Astrocyte (in vitro differentiated cells and primary cell): ENCODE measurements around the gene PALLD. TPM values are rescaled to one million over a fixed set of nuclear protein-coding genes. Genes with fewer than 3 reads are reported as not detected.
A peak's percentile ranks its signal among the peaks of the same experiment; 100 is the strongest.

Source experiments
- DNase-seq: peaks from one replicate; pipeline ENCODE4 v3.0.0-alpha.2; 2010; ENCODE audit warnings: low read depth
- FAIRE-seq: peaks from 2 replicates; lab custom pipeline; 2011; peaks lifted over from hg19 to GRCh38; lab: Jason Lieb, UNC
- H2AFZ ChIP-seq: 2 replicates; pipeline ENCODE4 v1.6.0; 2012; ENCODE audit warnings: low read depth, low read length, inconsistent platforms
- H3K27ac ChIP-seq: 2 replicates; pipeline ENCODE4 v1.5.1; 2011; ENCODE audit warnings: low read depth, low read length, inconsistent platforms
- H3K27me3 ChIP-seq: 2 replicates; pipeline ENCODE4 v1.6.0; 2011; ENCODE audit warnings: low read length, inconsistent platforms; ENCODE audit not compliant: insufficient read depth
- H3K36me3 ChIP-seq: 2 replicates; pipeline ENCODE4 v1.5.1; 2011; ENCODE audit warnings: low read length, inconsistent platforms; ENCODE audit not compliant: insufficient read depth
- H3K4me1 ChIP-seq: 2 replicates; pipeline ENCODE4 v1.5.1; 2011; ENCODE audit warnings: low read length, inconsistent platforms; ENCODE audit not compliant: insufficient read depth
- H3K4me2 ChIP-seq: 2 replicates; pipeline ENCODE4 v1.6.0; 2012; ENCODE audit warnings: low read length, inconsistent platforms
- H3K4me3 ChIP-seq: 2 replicates; pipeline ENCODE4 v1.5.1; 2011; ENCODE audit warnings: low read depth, mild to moderate bottlenecking, low read length, inconsistent platforms; ENCODE audit not compliant: insufficient read depth
- H3K79me2 ChIP-seq: 2 replicates; pipeline ENCODE4 v1.6.0; 2012; ENCODE audit warnings: mild to moderate bottlenecking, low read length, inconsistent platforms; ENCODE audit not compliant: insufficient read depth
- H3K9ac ChIP-seq: 2 replicates; pipeline ENCODE4 v1.6.0; 2012; ENCODE audit warnings: mild to moderate bottlenecking, low read length, inconsistent platforms
- H3K9me3 ChIP-seq: 2 replicates; pipeline ENCODE4 v1.5.1; 2012; ENCODE audit warnings: low read depth, mild to moderate bottlenecking, low read length, inconsistent platforms; ENCODE audit not compliant: insufficient read depth
- H4K20me1 ChIP-seq: 2 replicates; pipeline ENCODE4 v1.6.0; 2012; ENCODE audit warnings: low read length, inconsistent platforms; ENCODE audit not compliant: insufficient read depth
- H3K27ac Mint-ChIP-seq: one replicate; pipeline ENCODE4 v1.8.0; 2021; ENCODE audit warnings: mild to moderate bottlenecking, mixed read lengths; ENCODE audit not compliant: unreplicated experiment
- H3K27me3 Mint-ChIP-seq: one replicate; pipeline ENCODE4 v1.8.0; 2021; ENCODE audit warnings: low read depth, mixed read lengths; ENCODE audit not compliant: unreplicated experiment
- H3K36me3 Mint-ChIP-seq: one replicate; pipeline ENCODE4 v1.8.0; 2021; ENCODE audit warnings: low read depth, mixed read lengths; ENCODE audit not compliant: unreplicated experiment
- H3K4me1 Mint-ChIP-seq: one replicate; pipeline ENCODE4 v1.8.0; 2021; ENCODE audit warnings: low read depth, mixed read lengths; ENCODE audit not compliant: unreplicated experiment
- H3K4me3 Mint-ChIP-seq: one replicate; pipeline ENCODE4 v1.8.0; 2021; ENCODE audit warnings: mild to moderate bottlenecking, moderate library complexity, mixed read lengths; ENCODE audit not compliant: unreplicated experiment
- H3K9me3 Mint-ChIP-seq: one replicate; pipeline ENCODE4 v1.8.0; 2021; ENCODE audit warnings: mild to moderate bottlenecking, mixed read lengths; ENCODE audit not compliant: unreplicated experiment
- CTCF ChIP-seq: IDR thresholded peaks from 2 replicates; pipeline ENCODE4 v1.5.1; 2011; ENCODE audit warnings: low read depth, mild to moderate bottlenecking, inconsistent platforms, low read length, moderate library complexity; ENCODE audit not compliant: insufficient read depth
- EZH2 ChIP-seq: IDR thresholded peaks from 2 replicates; pipeline ENCODE4 v1.6.1; 2012; ENCODE audit warnings: mild to moderate bottlenecking, low read length, inconsistent platforms; ENCODE audit not compliant: insufficient read depth
- total RNA-seq: library from RNA; stranded (reverse); gene quantifications from 2 replicates; pipeline ENCODE4 v1.2.1, GENCODE V29; 2021

Gene PALLD
- total RNA-seq, 1 donor from 2014 or later: 498 TPM

- TF ChIP-seq CTCF (no peak), EZH2 (no peak)
- DNase-seq: no peak
- H3K36me3 Mint-ChIP-seq: peaks cover 3% of the 10 kb centered on the region
- Histone ChIP-seq H3K27me3 (no peaks in the 10 kb centered on the region), H3K4me3 (no peak overlapping the region), H3K4me2 (no peak overlapping the region), H3K36me3 (no peaks in the 10 kb centered on the region), H3K27ac (no peak overlapping the region), H3K9me3 (no peaks in the 10 kb centered on the region), H4K20me1 (peaks cover 16% of the 10 kb centered on the region), H2AFZ (no peak overlapping the region), H3K79me2 (peaks cover 92% of the 10 kb centered on the region), H3K9ac (no peak overlapping the region), H3K4me1 (peaks cover 27% of the 10 kb centered on the region)
- peak overlapping the region; percentile 73 for H3K27ac Mint-ChIP-seq
- FAIRE-seq: no peak
- no peaks in the 10 kb centered on the region for H3K9me3 Mint-ChIP-seq
- peak overlapping the region; percentile 28 for H3K4me3 Mint-ChIP-seq
- H3K4me1 Mint-ChIP-seq: peaks cover 76% of the 10 kb centered on the region
- no peaks in the 10 kb centered on the region for H3K27me3 Mint-ChIP-seq
These were observed 158.0 kb downstream of the PALLD start for GRCh38 chr4:168654848-168655174.

GRCh38 chr4:168655182-168655581 lies 158.3 kb downstream of the PALLD start:
- Histone ChIP-seq H3K27ac (no peak overlapping the region), H3K36me3 (no peaks in the 10 kb centered on the region), H3K27me3 (no peaks in the 10 kb centered on the region), H3K4me3 (no peak overlapping the region), H3K4me1 (peaks cover 27% of the 10 kb centered on the region), H3K9ac (no peak overlapping the region), H3K4me2 (no peak overlapping the region), H4K20me1 (peaks cover 16% of the 10 kb centered on the region), H3K79me2 (peaks cover 92% of the 10 kb centered on the region), H3K9me3 (no peaks in the 10 kb centered on the region), H2AFZ (no peak overlapping the region)
- H3K27ac Mint-ChIP-seq: peak overlapping the region; percentile 73
- no peak overlapping the region for H3K4me3 Mint-ChIP-seq
- H3K4me1 Mint-ChIP-seq: peaks cover 75% of the 10 kb centered on the region
- no peaks in the 10 kb centered on the region for H3K9me3 Mint-ChIP-seq
- H3K36me3 Mint-ChIP-seq: peaks cover 3% of the 10 kb centered on the region
- no peak for DNase-seq
- FAIRE-seq: no peak
- H3K27me3 Mint-ChIP-seq: no peaks in the 10 kb centered on the region
- no peak for TF ChIP-seq CTCF
- TF ChIP-seq EZH2: no peak

DNA sequence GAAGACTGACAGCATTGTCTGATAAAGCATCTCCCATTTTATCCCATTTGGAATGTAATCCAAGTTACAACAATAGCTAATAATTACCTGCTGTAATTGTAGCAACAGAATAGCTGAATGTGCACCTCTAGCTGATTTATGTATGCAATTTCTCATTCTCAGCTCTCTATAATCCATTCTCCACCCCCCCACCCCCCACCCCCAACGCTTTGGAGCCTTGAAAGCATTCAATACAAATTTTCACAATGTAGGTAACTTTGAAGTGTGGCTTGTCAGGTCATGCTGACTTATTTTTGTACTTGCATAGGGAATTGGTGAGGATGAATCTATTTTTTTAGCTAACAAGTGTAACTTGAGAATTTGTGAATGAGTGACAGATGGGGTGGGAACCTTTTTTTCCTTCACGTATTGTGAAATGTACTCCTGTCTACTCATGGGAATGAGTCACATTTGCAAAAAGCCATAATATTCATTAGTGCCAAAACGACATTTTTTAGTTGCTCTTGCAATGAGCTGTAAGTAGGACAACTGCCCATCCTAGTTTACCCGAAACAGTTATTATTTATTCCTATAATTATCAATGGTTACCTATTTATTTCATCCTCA lies 159.3 kb downstream of the PALLD start:
- Mint-ChIP-seq H3K9me3 (no peaks in the 10 kb centered on the region), H3K27me3 (no peaks in the 10 kb centered on the region), H3K4me1 (peaks cover 69% of the 10 kb centered on the region), H3K4me3 (no peak overlapping the region), H3K36me3 (peaks cover 3% of the 10 kb centered on the region), H3K27ac (no peak overlapping the region)
- peaks cover 16% of the 10 kb centered on the region for H4K20me1 ChIP-seq
- H3K9me3 ChIP-seq: no peaks in the 10 kb centered on the region
- no peak overlapping the region for H2AFZ ChIP-seq
- H3K4me2 ChIP-seq: peak overlapping the region; percentile 20
- no peaks in the 10 kb centered on the region for H3K27me3 ChIP-seq
- H3K4me1 ChIP-seq: peaks cover 22% of the 10 kb centered on the region
- peak; percentile 95 for FAIRE-seq
- H3K79me2 ChIP-seq: peaks cover 87% of the 10 kb centered on the region
- DNase-seq: peak; percentile 92
- no peak overlapping the region for H3K9ac ChIP-seq
- TF ChIP-seq CTCF: no peak
- no peak for TF ChIP-seq EZH2
- no peak overlapping the region for H3K4me3 ChIP-seq
- no peaks in the 10 kb centered on the region for H3K36me3 ChIP-seq
- no peak overlapping the region for H3K27ac ChIP-seq
